GM21717 (cell line): Measurements from ENCODE around the gene ANKIB1.

Experiments
- ATAC-seq: cut with Tn5 transposase; IDR thresholded peaks from one replicate; pipeline ENCODE4 v1.9.1; 2021; ENCODE audit warnings: mild to moderate bottlenecking, moderate library complexity; ENCODE audit not compliant: unreplicated experiment

The ANKIB1 gene

GRCh38 chr7:92260248-92260781 lies 14.5 kb downstream of the ANKIB1 start:
- no peak for ATAC-seq

GRCh38 chr7:92266415-92267241 lies 20.9 kb downstream of the ANKIB1 start:
- ATAC-seq = no peak

- ATAC-seq = no peak
These were observed 23.1 kb downstream of the ANKIB1 start for GRCh38 chr7:92268921-92269320.

- ATAC-seq = no peak
These were observed 29.6 kb downstream of the ANKIB1 start for GRCh38 chr7:92275327-92275726.

- ATAC-seq = peak; percentile 88
These were observed 30.7 kb downstream of the ANKIB1 start for GRCh38 chr7:92276460-92276864.

GRCh38 chr7:92279396-92280031 lies 33.7 kb downstream of the ANKIB1 start:
- no peak for ATAC-seq

GRCh38 chr7:92281031-92281430 lies 35.3 kb downstream of the ANKIB1 start:
- no peak for ATAC-seq

GRCh38 chr7:92282221-92282814 lies 36.5 kb downstream of the ANKIB1 start:
- ATAC-seq = no peak

- no peak for ATAC-seq
These were observed 37.2 kb downstream of the ANKIB1 start for GRCh38 chr7:92282930-92283329.

GRCh38 chr7:92289321-92289720 lies 43.5 kb downstream of the ANKIB1 start:
- no peak for ATAC-seq

- no peak for ATAC-seq
These were observed 47.2 kb downstream of the ANKIB1 start for GRCh38 chr7:92292981-92293380.

- no peak for ATAC-seq
These were observed 48.3 kb downstream of the ANKIB1 start for GRCh38 chr7:92293896-92294590.

GRCh38 chr7:92295391-92295790 lies 49.6 kb downstream of the ANKIB1 start:
- no peak for ATAC-seq

- no peak for ATAC-seq
These were observed 50.5 kb downstream of the ANKIB1 start for GRCh38 chr7:92296235-92296634.

- no peak for ATAC-seq
These were observed 51.2 kb downstream of the ANKIB1 start for GRCh38 chr7:92296880-92297445.

GRCh38 chr7:92297736-92298135 lies 52.0 kb downstream of the ANKIB1 start:
- ATAC-seq = no peak

GRCh38 chr7:92303761-92304160 lies 58.0 kb downstream of the ANKIB1 start:
- ATAC-seq = no peak

- ATAC-seq = no peak
These were observed 58.7 kb downstream of the ANKIB1 start for GRCh38 chr7:92304406-92304893.

- ATAC-seq = no peak
These were observed 60.4 kb downstream of the ANKIB1 start for GRCh38 chr7:92306153-92306552.

GRCh38 chr7:92313055-92313454 lies 67.3 kb downstream of the ANKIB1 start:
- ATAC-seq = no peak

- ATAC-seq = no peak
These were observed 73.5 kb downstream of the ANKIB1 start for GRCh38 chr7:92319243-92319642.
